ENCODE measurements around the gene SSTR5.
"Not testable (repeated sequence)": the region's sequence is repeated elsewhere in the genome, so short reads cannot be mapped to it uniquely, and the experiment has no call there.

The SSTR5 gene

DNA sequence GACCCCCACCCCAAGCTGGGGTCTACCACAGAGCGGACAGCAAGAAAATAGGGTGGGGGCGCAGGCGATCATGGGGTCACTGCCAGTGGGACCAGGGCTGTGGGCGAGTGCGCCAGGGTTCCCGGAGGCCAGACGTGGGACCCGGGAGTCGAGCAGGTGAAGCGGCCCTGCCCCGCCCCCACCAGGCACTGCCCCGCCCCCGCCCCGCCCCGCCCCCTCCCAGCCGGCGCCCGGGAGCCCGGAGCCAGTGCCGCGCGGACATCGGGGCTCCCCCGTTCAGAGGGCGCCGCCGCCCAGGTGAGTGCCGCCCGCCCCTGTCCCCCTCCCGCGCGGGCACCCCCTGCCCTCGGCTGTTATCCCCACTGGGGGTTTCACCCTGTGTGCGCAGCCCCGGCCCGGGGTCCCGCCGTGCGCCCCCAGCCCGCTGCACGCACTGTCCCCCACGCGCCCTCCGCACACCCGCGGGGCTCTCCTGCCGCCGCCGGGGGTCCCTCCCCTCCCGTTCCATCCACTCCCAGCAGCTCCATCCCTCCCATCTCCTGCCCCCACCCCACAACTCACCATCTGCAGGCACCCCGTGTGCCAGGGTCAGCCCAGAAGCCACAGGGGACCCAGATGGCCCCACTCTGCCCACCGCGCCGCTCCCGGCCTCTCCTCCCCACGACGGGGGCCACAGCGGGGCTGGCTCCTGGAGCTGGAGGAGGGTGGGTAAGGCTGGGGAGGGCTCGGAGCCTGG, at the start of gene SSTR5:
SSTR5 (plus strand) TSS at position 222 of the 736 bp plus-strand sequence. CDS start 6,122 bp downstream, outside the sequence.
- TF ChIP-seq, protein P1, sequence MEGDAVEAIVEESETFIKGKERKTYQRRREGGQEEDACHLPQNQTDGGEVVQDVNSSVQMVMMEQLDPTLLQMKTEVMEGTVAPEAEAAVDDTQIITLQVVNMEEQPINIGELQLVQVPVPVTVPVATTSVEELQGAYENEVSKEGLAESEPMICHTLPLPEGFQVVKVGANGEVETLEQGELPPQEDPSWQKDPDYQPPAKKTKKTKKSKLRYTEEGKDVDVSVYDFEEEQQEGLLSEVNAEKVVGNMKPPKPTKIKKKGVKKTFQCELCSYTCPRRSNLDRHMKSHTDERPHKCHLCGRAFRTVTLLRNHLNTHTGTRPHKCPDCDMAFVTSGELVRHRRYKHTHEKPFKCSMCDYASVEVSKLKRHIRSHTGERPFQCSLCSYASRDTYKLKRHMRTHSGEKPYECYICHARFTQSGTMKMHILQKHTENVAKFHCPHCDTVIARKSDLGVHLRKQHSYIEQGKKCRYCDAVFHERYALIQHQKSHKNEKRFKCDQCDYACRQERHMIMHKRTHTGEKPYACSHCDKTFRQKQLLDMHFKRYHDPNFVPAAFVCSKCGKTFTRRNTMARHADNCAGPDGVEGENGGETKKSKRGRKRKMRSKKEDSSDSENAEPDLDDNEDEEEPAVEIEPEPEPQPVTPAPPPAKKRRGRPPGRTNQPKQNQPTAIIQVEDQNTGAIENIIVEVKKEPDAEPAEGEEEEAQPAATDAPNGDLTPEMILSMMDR (IDR thresholded peaks at IDR 0.05; ENCODE audit: insufficient read depth, low read length, missing control alignments): no peak
- CTCF ChIA-PET: interaction anchor here (5.4 kb wide), 1 partner anchor 16 kb away, joined by 39 read pairs; no protein-coding TSS in a partner anchor
- POLR2A ChIA-PET: no interaction called here
- no peak for DNase-seq (ENCODE audit: low read depth, low spot score)
- no peak within 1 kb of the TSS for H3K4me3 ChIP-seq (ENCODE audit: low read depth, low read length)

DNA sequence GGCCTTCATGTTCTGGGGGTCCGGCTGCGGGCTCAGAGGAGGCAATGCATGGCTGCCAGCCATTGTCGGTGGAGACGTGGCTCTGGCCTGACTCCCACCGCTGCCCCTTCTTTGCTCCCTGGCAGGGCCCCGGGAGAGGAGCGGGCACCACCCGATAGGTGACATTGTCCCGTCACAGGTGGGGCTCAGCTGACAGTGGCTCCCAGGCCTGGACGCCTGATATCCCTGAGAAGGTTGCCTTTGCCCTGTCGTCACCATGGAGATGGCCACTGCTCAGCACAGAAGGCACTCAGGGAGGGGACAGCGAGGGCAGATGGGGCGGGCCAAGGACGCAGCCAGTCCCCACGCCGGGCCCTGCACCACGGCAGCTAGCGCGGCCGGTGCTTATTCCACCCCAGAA, 48.4 kb upstream of the SSTR5 start:
- DNase-seq (ENCODE audit: low read depth, low spot score): no peak
- ChIA-PET POLR2A (no interaction called here), CTCF (no interaction called here)
- TF ChIP-seq, protein P1 (IDR thresholded peaks at IDR 0.05; ENCODE audit: insufficient read depth, low read length, missing control alignments): no peak
- H3K4me3 ChIP-seq (ENCODE audit: low read depth, low read length): no peak overlapping the region

DNA sequence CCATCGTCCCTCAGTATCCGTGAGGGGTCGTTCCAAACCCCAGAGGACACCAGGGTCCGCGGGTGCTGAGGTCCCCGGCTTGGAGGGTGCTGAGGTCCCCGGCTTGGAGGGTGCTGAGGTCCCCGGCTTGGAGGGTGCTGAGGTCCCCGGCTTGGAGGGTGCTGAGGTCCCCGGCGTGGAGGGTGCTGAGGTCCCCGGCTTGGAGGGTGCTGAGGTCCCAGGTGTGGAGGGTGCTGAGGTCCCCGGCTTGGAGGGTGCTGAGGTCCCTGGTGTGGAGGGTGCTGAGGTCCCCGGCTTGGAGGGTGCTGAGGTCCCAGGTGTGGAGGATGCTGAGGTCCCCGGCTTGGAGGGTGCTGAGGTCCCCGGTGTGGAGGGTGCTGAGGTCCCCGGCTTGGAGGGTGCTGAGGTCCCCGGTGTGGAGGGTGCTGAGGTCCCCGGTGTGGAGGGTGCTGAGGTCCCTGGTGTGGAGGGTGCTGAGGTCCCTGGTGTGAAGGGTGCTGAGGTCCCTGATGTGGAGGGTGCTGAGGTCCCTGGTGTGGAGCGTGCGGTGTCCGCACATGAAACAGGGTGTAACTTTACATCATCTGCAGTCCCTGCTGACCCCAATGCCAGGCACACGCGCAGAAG, 47.3 kb upstream of the SSTR5 start:
- POLR2A ChIA-PET; H3K4me3 ChIP-seq (ENCODE audit: low read depth, low read length); CTCF ChIA-PET; DNase-seq (ENCODE audit: low read depth, low spot score): not testable (repeated sequence)

DNA sequence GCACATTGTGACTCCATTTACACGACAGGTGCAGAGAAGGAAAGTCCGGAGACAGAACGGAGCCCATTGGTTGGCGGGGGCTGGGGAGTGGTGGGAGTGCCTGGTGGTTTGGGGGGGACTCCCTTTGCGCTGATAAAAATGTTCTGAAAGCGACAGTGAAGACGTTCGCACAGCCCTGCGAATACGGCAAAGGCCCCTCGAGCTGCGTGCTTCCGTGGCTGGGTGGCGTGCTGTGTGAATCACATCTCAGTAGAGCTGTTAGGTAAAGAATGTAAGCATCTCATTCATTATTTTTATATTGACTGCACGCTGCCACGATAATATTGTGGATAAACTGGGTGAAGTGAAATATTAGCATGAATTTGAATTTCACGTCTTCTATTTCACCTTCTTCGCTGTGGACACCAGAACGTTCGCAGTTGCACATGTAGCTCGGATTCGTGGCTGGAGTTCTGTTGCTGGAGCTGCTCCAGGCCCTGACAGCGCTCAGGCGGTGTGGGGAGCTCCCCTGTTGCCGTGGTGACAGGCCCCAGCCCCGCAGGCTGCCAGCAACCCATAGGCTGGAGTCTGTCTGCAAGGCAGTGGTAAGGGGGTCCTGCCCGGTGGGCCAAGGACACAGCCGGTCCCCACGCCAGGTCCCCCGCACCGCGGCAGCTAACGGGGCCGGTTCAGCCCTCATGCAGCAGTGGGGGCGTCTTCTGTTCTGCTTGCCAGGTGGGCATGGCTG, 46.3 kb upstream of the SSTR5 start:
- H3K4me3 ChIP-seq (ENCODE audit: low read depth, low read length): no peak overlapping the region
- TF ChIP-seq, protein P1 (IDR thresholded peaks at IDR 0.05; ENCODE audit: insufficient read depth, low read length, missing control alignments): no peak
- no peak for DNase-seq (ENCODE audit: low read depth, low spot score)
- ChIA-PET CTCF (no interaction called here), POLR2A (interaction anchor here (0.6 kb wide), 1 partner anchor 174 kb away, joined by 3 read pairs; no protein-coding TSS in a partner anchor)

DNA sequence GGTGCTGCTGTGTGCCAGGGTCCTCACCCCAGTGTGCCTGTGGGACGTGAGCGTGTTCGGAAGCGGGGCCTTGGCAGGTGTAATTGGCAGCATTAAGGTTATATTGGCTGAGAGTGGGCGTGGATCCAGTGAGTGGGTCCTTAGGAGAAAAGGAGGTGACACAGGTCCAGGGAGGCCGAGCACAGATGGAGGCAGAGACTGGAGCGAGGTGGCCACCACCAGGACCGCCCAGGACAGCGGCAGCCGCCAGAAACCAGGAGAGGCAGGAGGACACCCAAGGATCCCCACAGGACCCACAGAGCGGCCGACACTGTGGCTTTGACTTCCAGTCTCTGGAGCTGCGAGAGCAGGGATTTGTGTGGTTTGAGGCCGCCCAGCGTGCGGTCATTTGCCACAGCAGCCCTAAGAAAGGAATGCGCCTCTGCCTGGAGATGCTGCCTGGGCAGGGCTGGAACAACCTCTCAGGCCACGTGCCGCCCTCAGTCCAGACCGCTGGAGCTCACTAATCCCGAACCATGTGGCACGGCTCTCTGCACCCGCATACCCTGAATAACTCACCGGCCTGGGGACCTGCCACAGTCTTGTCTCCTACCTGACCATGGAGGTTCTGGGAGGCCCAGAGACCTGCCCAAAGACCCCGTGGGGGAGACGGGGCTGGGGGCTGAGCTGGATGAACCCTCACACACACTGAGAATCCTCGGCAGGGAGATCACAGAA, 45.6 kb upstream of the SSTR5 start:
- POLR2A ChIA-PET: no interaction called here
- CTCF ChIA-PET: no interaction called here

DNA sequence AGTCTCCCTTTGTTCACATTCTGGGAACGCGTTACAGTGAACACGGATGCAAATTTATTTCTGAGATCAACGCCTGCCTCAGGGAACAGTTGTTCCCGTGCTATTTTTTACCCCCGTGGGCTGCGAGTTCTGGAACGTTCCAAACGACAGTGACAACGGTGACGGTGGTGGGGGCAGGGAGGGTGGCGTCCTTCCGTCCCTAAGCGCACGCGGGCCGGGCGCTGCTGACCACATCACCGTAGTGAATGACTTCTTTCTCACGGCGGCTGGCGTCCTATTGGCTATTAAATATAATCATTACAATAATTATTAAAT, 45.1 kb upstream of the SSTR5 start:
- ChIA-PET POLR2A (no interaction called here), CTCF (no interaction called here)
- H3K4me3 ChIP-seq (ENCODE audit: low read depth, low read length): no peak overlapping the region
- TF ChIP-seq, protein P1 (IDR thresholded peaks at IDR 0.05; ENCODE audit: insufficient read depth, low read length, missing control alignments): no peak
- DNase-seq (ENCODE audit: low read depth, low spot score): no peak

More for the DNA sequence above, 45.6 kb upstream of the SSTR5 start:
- no peak for DNase-seq (ENCODE audit: low read depth, low spot score)
- TF ChIP-seq, protein P1 (IDR thresholded peaks at IDR 0.05; ENCODE audit: insufficient read depth, low read length, missing control alignments): no peak
- no peak overlapping the region for H3K4me3 ChIP-seq (ENCODE audit: low read depth, low read length)
